Panc1 (cell line): ENCODE data around the gene NCAPH2. TPM values are rescaled to one million over a fixed set of nuclear protein-coding genes. Genes with fewer than 3 reads are reported as not detected.

ENCODE experiments used
- ATAC-seq: fragments of 200-7000 bp; cut with Tn5 transposase; 2 replicates; pipeline ENCODE4 v1.9.1; 2020; ENCODE audit warnings: mild to moderate bottlenecking, moderate library complexity
- BruUV-seq: library from RNA; stranded (reverse); fragments of 400-500 nt; replicated peaks from 2 replicates; lab custom pipeline; 2021; lab: Mats Ljungman, UMichigan
- CTCF ChIA-PET: fragments of 300-600 bp; sonication (Branson Sonifier 250); formaldehyde crosslinking; loops from one replicate; lab custom pipeline; 2022; ENCODE audit warnings: antibody characterized with exemption; lab: Charles Lee
- POLR2A ChIA-PET: fragments of 300-600 bp; sonication (Branson Sonifier 250); formaldehyde crosslinking; loops from one replicate; lab custom pipeline; 2022; ENCODE audit warnings: antibody characterized with exemption; lab: Charles Lee
- DNase-seq: peaks from one replicate; pipeline ENCODE4 v3.0.0-alpha.2; 2010; ENCODE audit warnings: low read depth, low spot score
- H3K27ac ChIP-seq: 2 replicates; pipeline ENCODE4 v1.5.1; 2011; ENCODE audit warnings: mild to moderate bottlenecking, low read length, inconsistent platforms
- H3K27me3 ChIP-seq: fragments of 200-500 bp; sonication (Bioruptor generic); 2 replicates; pipeline ENCODE4 v1.6.0; 2014; ENCODE audit warnings: low read length, inconsistent platforms; ENCODE audit not compliant: control insufficient read depth, insufficient read depth
- H3K36me3 ChIP-seq: fragments of 200-500 bp; sonication (Bioruptor generic); 2 replicates; pipeline ENCODE4 v1.5.1; 2014; ENCODE audit warnings: inconsistent platforms, mild to moderate bottlenecking, low read length, moderate library complexity; ENCODE audit not compliant: control insufficient read depth, insufficient read depth
- H3K4me1 ChIP-seq: 2 replicates; pipeline ENCODE4 v1.5.1; 2011; ENCODE audit warnings: inconsistent platforms, mild to moderate bottlenecking, low read length, moderate library complexity; ENCODE audit not compliant: control insufficient read depth, insufficient read depth
- H3K4me3 ChIP-seq, 2 experiments: 2 replicates each; pipeline ENCODE4 v1.5.1; 2011 to 2012; ENCODE audit warnings: low read depth in 2 of 2, low read length in 2 of 2, mild to moderate bottlenecking in 2 of 2, inconsistent platforms in 1 of 2, moderate library complexity in 1 of 2
- H3K9me3 ChIP-seq: fragments of 200-500 bp; sonication (Bioruptor generic); 2 replicates; pipeline ENCODE4 v1.5.1; 2014; ENCODE audit warnings: low read depth, mild to moderate bottlenecking, inconsistent platforms, low read length, moderate library complexity; ENCODE audit not compliant: control insufficient read depth, insufficient read depth
- CTCF ChIP-seq: fragments of 450-650 bp; IDR thresholded peaks from 2 replicates; pipeline ENCODE4 v1.5.1; 2017; ENCODE audit warnings: mild to moderate bottlenecking
- POLR2AphosphoS5 ChIP-seq: IDR thresholded peaks from 2 replicates; pipeline ENCODE4 v1.6.1; 2012; ENCODE audit warnings: mild to moderate bottlenecking, low read depth, low read length, moderate library complexity
- SIN3A ChIP-seq: IDR thresholded peaks from 2 replicates; pipeline ENCODE4 v1.6.1; 2012; ENCODE audit warnings: low read depth, mild to moderate bottlenecking, low read length, moderate library complexity, borderline replicate concordance; ENCODE audit not compliant: insufficient read depth
- TCF7L2 ChIP-seq: IDR thresholded peaks from 2 replicates; pipeline ENCODE4 v1.6.1; 2011; ENCODE audit warnings: mild to moderate bottlenecking, low read depth, low read length, inconsistent platforms
- in situ Hi-C: cut with HindIII; loops from 2 replicates; pipeline ENCODE4 v1.10.0; 2016; ENCODE audit warnings: low sequenced_read_pairs, low pct_unique_long_range_greater_than_20kb
- intact Hi-C: fragments of 100-400 bp; cut with micrococcal nuclease; formaldehyde crosslinking; loops from one replicate; pipeline ENCODE4 v1.10.0; 2022; ENCODE audit not compliant: unreplicated experiment
- total RNA-seq: library from RNA; stranded (reverse); gene quantifications from one replicate; pipeline ENCODE4 v1.2.1, GENCODE V29; 2021; ENCODE audit not compliant: unreplicated experiment
- TF ChIP-seq, protein P1 (sequence below), 2 experiments: IDR thresholded peaks; 2 replicates each; pipeline ENCODE4 v1.6.1; 2011 to 2012; ENCODE audit warnings: low read depth in 2 of 2, control low read depth in 1 of 2, low read length in 1 of 2, mild to moderate bottlenecking in 1 of 2, moderate library complexity in 1 of 2; ENCODE audit not compliant: insufficient read depth in 1 of 2

Gene NCAPH2
- total RNA-seq, 1 experiment from 2014 or later = 55.6 TPM

DNA sequence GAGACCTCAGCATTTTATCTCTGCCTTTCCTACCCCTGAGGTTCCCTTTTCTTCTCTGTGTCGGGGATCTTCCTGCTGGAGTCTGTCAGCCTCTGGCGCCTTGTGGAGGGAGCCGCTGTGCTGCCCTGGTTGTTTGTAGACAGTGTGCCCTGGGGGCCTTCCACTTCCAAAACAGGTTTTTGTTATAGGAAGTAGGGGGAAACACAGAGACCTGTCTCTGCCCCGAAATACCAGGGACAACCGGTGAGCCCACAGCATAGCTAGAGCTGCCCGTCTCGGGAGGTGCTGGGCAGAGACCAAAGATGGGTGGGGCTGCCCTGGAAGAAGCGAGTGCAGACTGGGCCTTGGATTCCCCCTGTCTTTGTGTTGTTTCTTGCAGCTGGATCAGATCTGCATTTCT lies 8.0 kb downstream of the NCAPH2 start:
- Histone ChIP-seq H3K9me3 (no peaks in the 10 kb centered on the region), H3K4me1 (no peaks in the 10 kb centered on the region), H3K27me3 (no peaks in the 10 kb centered on the region), H3K27ac (no peak overlapping the region), H3K36me3 (no peaks in the 10 kb centered on the region), H3K4me3 (no peak overlapping the region)
- TF ChIP-seq POLR2AphosphoS5 (no peak), SIN3A (no peak), CTCF (no peak), TCF7L2 (no peak)
- TF ChIP-seq, protein P1, sequence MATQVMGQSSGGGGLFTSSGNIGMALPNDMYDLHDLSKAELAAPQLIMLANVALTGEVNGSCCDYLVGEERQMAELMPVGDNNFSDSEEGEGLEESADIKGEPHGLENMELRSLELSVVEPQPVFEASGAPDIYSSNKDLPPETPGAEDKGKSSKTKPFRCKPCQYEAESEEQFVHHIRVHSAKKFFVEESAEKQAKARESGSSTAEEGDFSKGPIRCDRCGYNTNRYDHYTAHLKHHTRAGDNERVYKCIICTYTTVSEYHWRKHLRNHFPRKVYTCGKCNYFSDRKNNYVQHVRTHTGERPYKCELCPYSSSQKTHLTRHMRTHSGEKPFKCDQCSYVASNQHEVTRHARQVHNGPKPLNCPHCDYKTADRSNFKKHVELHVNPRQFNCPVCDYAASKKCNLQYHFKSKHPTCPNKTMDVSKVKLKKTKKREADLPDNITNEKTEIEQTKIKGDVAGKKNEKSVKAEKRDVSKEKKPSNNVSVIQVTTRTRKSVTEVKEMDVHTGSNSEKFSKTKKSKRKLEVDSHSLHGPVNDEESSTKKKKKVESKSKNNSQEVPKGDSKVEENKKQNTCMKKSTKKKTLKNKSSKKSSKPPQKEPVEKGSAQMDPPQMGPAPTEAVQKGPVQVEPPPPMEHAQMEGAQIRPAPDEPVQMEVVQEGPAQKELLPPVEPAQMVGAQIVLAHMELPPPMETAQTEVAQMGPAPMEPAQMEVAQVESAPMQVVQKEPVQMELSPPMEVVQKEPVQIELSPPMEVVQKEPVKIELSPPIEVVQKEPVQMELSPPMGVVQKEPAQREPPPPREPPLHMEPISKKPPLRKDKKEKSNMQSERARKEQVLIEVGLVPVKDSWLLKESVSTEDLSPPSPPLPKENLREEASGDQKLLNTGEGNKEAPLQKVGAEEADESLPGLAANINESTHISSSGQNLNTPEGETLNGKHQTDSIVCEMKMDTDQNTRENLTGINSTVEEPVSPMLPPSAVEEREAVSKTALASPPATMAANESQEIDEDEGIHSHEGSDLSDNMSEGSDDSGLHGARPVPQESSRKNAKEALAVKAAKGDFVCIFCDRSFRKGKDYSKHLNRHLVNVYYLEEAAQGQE (IDR thresholded peaks at IDR 0.05; ENCODE audit: insufficient read depth in 1 of 2, low read depth in 2 of 2, low read length in 1 of 2) = no peak
- in situ Hi-C loops = no loop called here
- BruUV-seq = no TSS peak
- ATAC-seq (no peak), DNase-seq (no peak)
- intact Hi-C loops = no loop called here
- ChIA-PET POLR2A (no interaction called here), CTCF (no interaction called here)

DNA sequence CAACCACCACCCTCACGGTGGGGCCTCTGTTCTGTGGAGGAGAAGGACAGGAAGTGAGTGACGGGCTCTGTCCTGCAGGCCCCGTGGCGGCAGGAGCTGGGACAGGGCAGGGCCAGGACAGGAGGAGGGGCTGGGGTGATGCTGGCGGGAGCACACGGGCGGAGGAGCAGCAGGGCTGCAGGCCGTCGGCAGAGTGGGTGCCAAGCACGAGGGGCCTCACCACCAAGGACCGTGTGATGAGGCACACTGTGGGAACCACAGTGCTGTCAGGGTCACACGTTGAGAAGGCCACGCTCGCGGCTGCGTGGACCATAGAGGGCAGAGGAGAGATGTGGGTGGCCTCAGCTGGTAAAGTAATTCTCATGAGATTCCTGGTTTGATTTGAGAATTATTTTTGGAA lies 8.9 kb downstream of the NCAPH2 start:
- intact Hi-C loops (no loop called here), in situ Hi-C loops (no loop called here)
- DNase-seq = no peak
- TF ChIP-seq, protein P1 (IDR thresholded peaks at IDR 0.05; ENCODE audit: insufficient read depth in 1 of 2, low read depth in 2 of 2, low read length in 1 of 2) = no peak
- TF ChIP-seq POLR2AphosphoS5 (no peak), SIN3A (no peak), TCF7L2 (no peak), CTCF (no peak)
- no peaks in the 10 kb centered on the region for H3K27me3 ChIP-seq
- no TSS peak for BruUV-seq
- H3K4me3 ChIP-seq = no peak overlapping the region
- ChIA-PET CTCF (no interaction called here), POLR2A (no interaction called here)
- no peak overlapping the region for H3K27ac ChIP-seq
- no peaks in the 10 kb centered on the region for H3K4me1 ChIP-seq
- no peaks in the 10 kb centered on the region for H3K9me3 ChIP-seq
- ATAC-seq = no peak
- no peaks in the 10 kb centered on the region for H3K36me3 ChIP-seq
